GM19328 (cell line): ENCODE measurements around the gene BMP8A.
"Not testable (repeated sequence)": the region's sequence is repeated elsewhere in the genome, so short reads cannot be mapped to it uniquely, and the experiment has no call there.

ENCODE experiments used
- ATAC-seq: cut with Tn5 transposase; IDR thresholded peaks from one replicate; pipeline ENCODE4 v1.9.1; 2021; ENCODE audit warnings: mild to moderate bottlenecking, moderate library complexity; ENCODE audit not compliant: unreplicated experiment

Gene BMP8A

DNA sequence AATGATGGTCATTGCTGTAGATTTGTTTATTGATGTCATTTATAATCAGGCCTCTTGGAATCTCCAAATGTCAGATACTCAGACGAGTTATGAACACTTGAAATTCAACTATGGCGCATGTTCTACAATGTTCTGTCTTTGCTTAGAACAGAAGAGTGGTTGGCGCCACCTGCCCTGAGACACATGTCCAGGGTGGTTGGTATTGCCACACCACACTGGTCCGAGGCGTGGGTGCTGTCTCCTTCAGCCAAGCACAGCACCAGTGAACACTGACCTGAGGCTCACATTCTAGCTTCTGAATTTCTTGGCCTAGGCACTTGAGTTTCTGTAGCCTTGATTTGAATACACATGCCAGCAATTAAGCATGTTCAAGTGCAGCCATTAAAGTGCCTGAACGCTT lies 10.1 kb upstream of the BMP8A start:
- ATAC-seq = no peak

- no peak for ATAC-seq
Measured at GRCh38 chr1:39483276-39483675, 8.2 kb upstream of the BMP8A start.

GRCh38 chr1:39484564-39484963 lies 6.9 kb upstream of the BMP8A start:
- ATAC-seq = no peak

- no peak for ATAC-seq
Measured at GRCh38 chr1:39485046-39485803, 6.2 kb upstream of the BMP8A start.

GRCh38 chr1:39488012-39488545 lies 3.4 kb upstream of the BMP8A start:
- no peak for ATAC-seq

DNA sequence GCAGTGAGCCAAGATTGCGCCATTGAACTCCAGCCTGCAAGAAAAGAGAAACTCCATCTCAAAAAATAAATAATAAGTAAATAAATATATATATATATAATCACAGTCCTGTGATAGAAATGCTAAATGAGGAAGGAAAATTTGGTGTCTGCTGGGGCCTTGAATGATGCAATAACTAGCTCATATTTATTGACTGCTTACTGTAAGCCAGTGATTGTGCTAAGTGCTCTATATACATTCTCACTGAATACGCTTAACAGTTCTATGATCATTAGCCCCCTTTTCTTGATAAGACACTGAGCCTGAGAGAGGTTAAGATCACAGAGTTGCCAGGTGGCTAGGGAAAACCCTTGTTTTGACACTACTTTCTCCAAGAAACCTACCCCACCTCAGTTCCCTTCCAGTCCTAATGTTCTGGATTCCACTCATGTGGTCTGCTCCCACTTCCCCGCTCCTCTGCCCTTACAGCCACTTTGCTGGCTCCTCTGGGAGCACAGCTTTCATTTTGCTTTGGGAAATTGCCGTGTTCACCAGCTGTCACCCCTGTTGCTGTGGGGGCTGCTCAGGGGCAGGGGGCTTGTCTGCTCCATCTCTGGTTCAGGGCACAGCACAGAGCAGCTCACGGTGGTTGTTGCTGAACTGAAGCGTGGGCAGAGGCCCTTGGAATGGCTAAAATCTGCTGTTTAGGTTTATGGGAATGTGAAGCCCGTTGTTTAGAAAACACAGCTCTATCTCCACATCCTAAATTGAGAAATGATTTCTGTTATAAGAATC lies 2.5 kb upstream of the BMP8A start:
- ATAC-seq = no peak

DNA sequence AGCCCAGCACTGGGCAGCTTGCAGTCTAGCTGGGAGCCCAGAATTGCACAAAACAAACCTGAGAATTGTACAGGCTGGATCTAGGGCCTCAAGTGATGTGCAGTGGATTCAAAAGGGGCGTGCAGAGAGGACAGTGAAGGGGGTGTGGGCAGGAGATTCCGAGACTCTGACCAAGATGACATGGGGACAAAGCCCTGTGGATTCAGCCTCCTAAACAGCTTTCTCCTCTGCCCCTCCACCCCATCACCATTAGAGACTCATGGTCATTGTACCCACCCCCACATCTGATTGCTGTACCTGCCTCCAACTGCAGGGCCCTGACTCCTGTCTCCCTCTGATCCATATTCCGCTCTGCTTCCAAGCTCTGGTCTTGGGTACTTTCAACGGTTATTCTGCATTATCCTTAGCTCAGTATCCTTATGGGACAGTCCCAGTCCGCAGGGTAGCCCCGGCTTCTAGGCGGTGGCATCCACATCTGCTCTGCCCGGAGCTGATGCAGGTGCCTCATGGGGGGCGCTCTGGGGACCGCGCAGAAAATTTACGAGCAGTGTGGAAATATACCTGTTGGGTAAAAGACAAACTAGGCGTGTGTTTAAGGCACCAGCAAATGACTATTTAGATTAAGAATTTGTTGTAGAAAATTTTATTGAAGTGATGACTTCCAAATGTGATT lies 1.7 kb upstream of the BMP8A start:
- no peak for ATAC-seq

DNA sequence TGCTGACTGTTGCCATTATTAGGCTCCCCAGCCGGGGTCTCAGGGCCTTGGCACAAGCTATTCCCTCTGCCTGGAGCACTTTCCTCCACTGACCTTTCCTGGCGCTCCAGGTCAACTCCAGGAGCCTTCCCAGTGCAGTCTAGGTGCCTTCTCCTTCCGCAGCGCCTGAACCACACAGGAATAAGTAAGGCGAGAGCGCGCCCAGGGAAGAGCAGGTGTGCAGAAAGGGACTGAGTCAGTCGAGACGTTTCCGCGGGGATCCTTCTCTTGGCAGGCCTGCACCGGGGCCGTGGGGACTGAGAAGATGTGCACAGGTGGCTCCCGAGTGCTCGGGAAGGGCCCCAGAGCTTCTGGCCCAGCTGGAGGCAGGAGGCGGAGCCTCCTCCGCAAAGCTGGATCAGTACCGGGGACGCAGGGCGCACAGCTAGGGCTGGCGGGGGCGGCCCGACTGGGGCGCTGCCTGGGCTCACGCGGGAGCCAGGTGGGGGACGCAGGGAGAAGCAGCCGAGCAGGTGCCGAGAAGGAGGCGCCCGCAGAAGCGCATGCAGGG lies 765 bp upstream of the BMP8A start:
- ATAC-seq = no peak

- not testable (repeated sequence) for ATAC-seq
Measured at GRCh38 chr1:39492118-39493042, 944 bp downstream of the BMP8A start.

DNA sequence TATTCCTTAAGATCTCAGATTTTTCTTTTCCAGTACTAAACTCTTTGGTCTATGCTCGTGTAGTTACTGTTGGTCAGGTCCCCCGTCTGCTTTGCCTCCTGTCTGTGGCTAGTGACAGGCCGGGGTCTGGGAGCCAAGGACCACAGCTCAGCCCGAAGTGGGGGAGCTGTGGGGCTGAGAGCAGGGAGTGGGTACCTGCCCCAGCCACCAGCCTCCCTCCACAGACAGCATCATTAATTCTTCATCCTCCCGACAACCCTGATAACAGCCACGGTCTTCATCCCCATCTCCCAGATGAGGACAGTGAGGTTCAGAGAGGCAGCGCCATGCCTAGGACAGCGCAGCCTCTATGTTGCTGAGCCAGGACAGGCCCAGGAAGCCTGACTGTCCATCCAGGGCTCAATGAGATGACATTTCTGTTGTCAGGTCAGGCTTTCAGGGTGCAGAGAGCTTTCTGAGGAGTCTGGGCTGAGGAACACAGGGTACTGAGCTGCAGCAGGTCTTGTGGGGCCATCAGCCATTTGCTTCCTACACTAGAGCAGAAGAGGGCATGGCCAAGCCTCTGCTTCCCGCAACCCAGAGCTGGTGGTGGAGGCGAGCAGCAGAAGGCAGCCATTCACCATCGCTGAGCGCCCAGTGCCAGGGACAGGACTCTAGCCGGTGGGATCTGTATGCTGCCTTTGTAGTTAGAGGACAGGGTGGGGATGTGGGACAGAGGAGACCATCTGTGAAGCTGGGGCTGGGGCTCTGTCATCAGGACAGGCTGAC lies 1.8 kb downstream of the BMP8A start:
- ATAC-seq = not testable (repeated sequence)

- no peak for ATAC-seq
Measured at GRCh38 chr1:39494671-39495410, 3.4 kb downstream of the BMP8A start.

DNA sequence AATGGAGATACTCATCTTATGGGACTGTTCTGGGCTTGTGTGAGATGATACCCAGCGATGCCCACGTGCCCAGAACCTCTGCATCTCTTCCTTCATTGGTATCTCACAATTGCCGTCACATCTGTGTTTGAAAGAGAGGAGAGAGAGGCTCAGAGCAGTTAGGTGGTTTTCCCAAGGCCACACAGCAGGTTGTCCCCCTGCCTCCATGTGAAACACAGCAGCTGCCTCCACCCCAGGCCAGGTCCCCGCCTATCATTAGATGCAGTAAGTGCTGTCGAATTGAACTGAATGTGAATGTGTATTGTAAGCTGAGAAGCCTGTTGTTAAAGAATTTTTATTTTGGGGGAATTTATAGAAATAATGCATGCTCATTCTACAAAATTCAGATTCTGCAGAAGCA lies 5.1 kb downstream of the BMP8A start:
- ATAC-seq = not testable (repeated sequence)

DNA sequence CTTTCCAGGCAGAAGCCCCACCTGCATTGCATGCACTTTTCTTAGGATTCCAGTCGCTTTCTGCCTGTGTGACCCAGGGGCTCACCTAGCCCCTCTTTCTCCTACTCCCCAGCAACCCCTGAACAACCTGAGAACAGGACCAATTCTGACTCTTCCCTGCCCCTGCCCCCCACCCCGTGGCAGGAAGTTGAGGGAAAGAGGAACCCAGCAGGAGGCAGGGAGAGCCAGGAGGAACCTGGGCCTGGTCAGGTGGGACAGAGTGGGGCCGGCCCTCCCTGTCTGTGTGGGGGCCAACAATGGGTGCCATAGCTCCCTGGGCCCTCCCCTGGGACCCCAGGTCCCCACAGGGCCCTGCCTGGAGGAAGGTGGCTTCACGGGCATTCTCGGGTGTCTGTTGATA lies 6.1 kb downstream of the BMP8A start:
- ATAC-seq = no peak

DNA sequence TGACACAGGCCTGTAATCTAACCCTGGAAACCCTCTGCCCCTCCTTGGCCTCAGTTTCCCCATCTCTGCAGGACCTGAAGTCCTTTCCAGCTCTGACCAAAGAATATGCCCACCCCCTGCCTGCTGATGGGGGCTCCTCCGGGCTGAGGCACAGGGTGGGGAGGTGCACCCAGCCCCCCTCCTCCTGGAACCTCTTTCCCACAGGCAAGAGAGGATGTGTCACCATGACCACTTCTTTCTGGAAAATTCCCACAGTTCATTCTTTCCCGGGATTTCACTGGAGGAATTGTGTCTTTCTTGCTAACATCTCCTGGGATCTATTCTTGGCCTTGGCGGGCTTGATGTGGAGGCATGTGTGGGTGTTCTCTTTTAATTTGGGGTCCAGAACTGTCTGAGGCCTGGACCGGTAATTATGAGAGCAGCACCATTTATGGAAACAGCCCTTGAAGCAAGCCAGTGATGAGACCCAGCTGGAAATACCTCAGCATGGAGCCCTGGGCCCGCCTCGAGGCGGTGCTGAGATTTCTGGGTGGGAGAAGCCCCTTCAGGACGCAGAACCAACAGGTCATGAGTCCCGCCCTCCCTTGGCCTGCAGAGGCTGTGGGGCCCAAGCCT lies 6.8 kb downstream of the BMP8A start:
- ATAC-seq = not testable (repeated sequence)

DNA sequence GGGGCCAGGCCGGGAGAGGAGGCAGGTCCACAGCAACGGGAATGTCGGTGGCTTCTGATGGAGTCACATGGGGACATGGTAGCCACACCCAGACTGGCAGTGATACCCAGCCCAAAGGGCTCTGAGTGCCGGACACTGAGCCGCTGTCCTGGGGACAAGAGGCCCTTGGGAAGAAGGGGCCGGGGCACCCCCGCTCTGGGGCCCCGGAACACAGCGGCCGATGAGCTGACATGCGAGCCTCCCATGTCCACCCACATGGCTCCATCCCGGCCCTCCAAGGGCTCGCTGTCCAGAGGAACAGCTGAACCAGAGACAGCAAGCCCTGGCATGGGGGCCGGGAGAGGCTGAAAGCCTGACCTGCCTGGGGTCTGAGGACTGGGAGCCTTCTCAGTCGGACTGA lies 7.4 kb downstream of the BMP8A start:
- not testable (repeated sequence) for ATAC-seq

DNA sequence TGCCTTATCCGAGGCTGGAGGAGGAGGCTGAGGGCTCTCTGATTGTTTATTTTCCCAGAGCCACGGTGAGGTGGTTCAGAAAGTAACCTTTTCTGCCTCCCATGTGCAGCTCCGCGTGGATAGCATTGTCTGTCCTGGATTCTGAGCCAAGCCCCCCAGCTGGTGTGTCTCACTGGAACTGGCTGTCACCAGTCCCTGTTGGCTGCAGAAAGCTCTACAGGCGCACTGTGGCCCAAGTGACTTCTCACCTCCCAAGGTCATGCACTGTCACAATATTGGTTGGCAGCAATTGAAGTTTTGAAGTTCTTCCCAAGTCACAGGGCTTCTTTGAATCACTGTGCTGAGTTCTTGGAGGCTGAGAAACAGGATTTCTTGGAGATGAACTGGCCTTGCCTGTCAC lies 8.2 kb downstream of the BMP8A start:
- ATAC-seq = no peak

DNA sequence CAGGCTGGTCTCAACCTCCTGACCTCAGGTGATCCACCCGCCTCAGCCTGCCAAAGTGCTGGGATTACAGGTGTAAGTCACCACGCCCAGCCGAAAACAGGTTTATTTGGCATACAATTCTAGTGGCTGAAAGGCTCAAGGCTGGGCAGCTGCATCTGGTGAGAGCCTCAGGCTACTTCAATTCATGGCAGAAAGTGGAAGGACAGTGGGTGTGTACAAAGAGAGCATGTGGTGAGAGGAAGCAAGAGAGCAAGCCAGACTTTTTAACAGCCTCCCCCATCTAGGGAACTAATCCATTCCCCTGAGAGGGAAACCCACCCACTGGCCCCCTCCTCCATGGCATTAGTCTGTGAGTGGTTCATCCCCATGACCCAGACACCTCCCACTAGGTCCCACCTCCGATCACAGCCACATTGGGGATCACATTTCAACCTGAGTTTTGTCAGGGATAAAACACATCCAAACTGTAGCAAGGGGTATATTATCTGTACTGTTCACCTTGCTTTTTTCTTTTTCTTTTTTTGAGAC lies 9.5 kb downstream of the BMP8A start:
- ATAC-seq = no peak

GRCh38 chr1:39501666-39502065 lies 10.2 kb downstream of the BMP8A start:
- no peak for ATAC-seq
